Common myeloid progenitor, CD34-positive (primary cell): Measurements from ENCODE around the gene FHAD1.

Experiments
- CTCF ChIA-PET: fragments of 350-600 bp; sonication (Branson Sonifier 250); formaldehyde crosslinking; loops from one replicate; lab custom pipeline; 2021; ENCODE audit warnings: antibody characterized with exemption; lab: Charles Lee
- POLR2A ChIA-PET: fragments of 350-600 bp; sonication (Branson Sonifier 250); formaldehyde crosslinking; loops from one replicate; lab custom pipeline; 2021; ENCODE audit warnings: antibody characterized with exemption; lab: Charles Lee
- DNase-seq, 3 donors: peaks; one replicate each; pipeline versions ENCODE4 v3.0.0 to v3.0.0-alpha.2; 2013
- H3K27ac ChIP-seq, 2 experiments: 1 replicate in 1 of 2; 2 replicates in 1 of 2; pipeline ENCODE4 v1.7.0; 2013; ENCODE audit warnings: inconsistent platforms in 2 of 2, low read length in 2 of 2, mild to moderate bottlenecking in 2 of 2, low read depth in 1 of 2, moderate library complexity in 1 of 2; ENCODE audit not compliant: severe bottlenecking in 2 of 2, insufficient read depth in 1 of 2, poor library complexity in 1 of 2
- H3K27me3 ChIP-seq, 5 experiments: replicated peaks in 2 of 5; 1 replicate in 3 of 5; 2 replicates in 2 of 5; pipeline versions ENCODE4 v1.6.1 to v1.7.0; 2013; ENCODE audit warnings: low read length in 4 of 5, mild to moderate bottlenecking in 2 of 5, moderate library complexity in 2 of 5, inconsistent platforms in 1 of 5; ENCODE audit not compliant: insufficient read depth in 5 of 5, control insufficient read depth in 4 of 5
- H3K36me3 ChIP-seq, 4 experiments: 1 replicate in 2 of 4; 2 replicates in 2 of 4; pipeline versions ENCODE4 v1.6.1 to v1.7.0; 2013; ENCODE audit warnings: low read length in 3 of 4, control low read depth in 1 of 4, mild to moderate bottlenecking in 1 of 4; ENCODE audit not compliant: control insufficient read depth in 4 of 4, insufficient read depth in 4 of 4
- H3K4me1 ChIP-seq, 4 experiments: 1 replicate in 3 of 4; 2 replicates in 1 of 4; pipeline versions ENCODE4 v1.6.1 to v1.7.1; 2013; ENCODE audit warnings: low read length in 3 of 4, mild to moderate bottlenecking in 3 of 4, control low read depth in 1 of 4, inconsistent platforms in 1 of 4, moderate library complexity in 1 of 4; ENCODE audit not compliant: control insufficient read depth in 4 of 4, insufficient read depth in 4 of 4; ENCODE audit errors: control extremely low read depth in 1 of 4
- H3K4me3 ChIP-seq, 7 experiments: 1 replicate in 4 of 7; 2 replicates in 3 of 7; pipeline versions ENCODE4 v1.5.1 to v1.7.0; 2013; ENCODE audit warnings: mild to moderate bottlenecking in 7 of 7, low read length in 6 of 7, moderate library complexity in 6 of 7, inconsistent platforms in 2 of 7, low read depth in 2 of 7, control low read depth in 1 of 7; ENCODE audit not compliant: insufficient read depth in 4 of 7, control insufficient read depth in 1 of 7; ENCODE audit errors: extremely low read depth in 1 of 7
- H3K9me3 ChIP-seq, 5 experiments: 1 replicate in 4 of 5; 2 replicates in 1 of 5; pipeline versions ENCODE4 v1.6.1 to v1.7.1; 2013; ENCODE audit warnings: low read length in 4 of 5, mild to moderate bottlenecking in 2 of 5, inconsistent platforms in 1 of 5, low read depth in 1 of 5, moderate library complexity in 1 of 5; ENCODE audit not compliant: control insufficient read depth in 4 of 5, insufficient read depth in 2 of 5; ENCODE audit errors: control extremely low read depth in 1 of 5
- WGBS: methylation state at CpG from one replicate; pipeline ENCODE4 v1.1.5; 2013; ENCODE audit not compliant: insufficient coverage; 5-methylcytosine and 5-hydroxymethylcytosine counted together

FHAD1 gene

GRCh38 chr1:15332525-15332924 lies 85.5 kb downstream of the FHAD1 start:
- ChIA-PET CTCF (interaction anchor here (0.5 to 2.9 kb wide), 4 partner anchors 8 to 99 kb away, joined by 3 to 11 read pairs (median 4); no protein-coding TSS in a partner anchor), POLR2A (no interaction called here)
- no peak for DNase-seq
- H3K27me3 ChIP-seq: no peaks in the 10 kb centered on the region
- H3K4me3 ChIP-seq: no peak overlapping the region
- WGBS: 100% methylated on average over 2 of the region's 4 CpGs
- H3K36me3 ChIP-seq: no peaks in the 10 kb centered on the region
- peaks cover 2 to 23% (median 19%) of the 10 kb centered on the region in 4 experiments for H3K4me1 ChIP-seq
- no peaks in the 10 kb centered on the region for H3K9me3 ChIP-seq
- no peak overlapping the region for H3K27ac ChIP-seq

- H3K27me3 ChIP-seq: no peaks in the 10 kb centered on the region
- POLR2A ChIA-PET: no interaction called here
- H3K4me1 ChIP-seq: peaks cover 2 to 21% (median 17%) of the 10 kb centered on the region in 4 experiments
- no peak overlapping the region for H3K27ac ChIP-seq
- no peak overlapping the region for H3K4me3 ChIP-seq
- H3K9me3 ChIP-seq: no peaks in the 10 kb centered on the region
- H3K36me3 ChIP-seq: no peaks in the 10 kb centered on the region
- 100% methylated on average over 2 of the region's 11 CpGs for WGBS
- CTCF ChIA-PET: interaction anchor here (0.5 to 2.9 kb wide), 4 partner anchors 9 to 99 kb away, joined by 3 to 11 read pairs (median 4); no protein-coding TSS in a partner anchor
- DNase-seq: no peak
Observed at GRCh38 chr1:15332952-15333715, 86.1 kb downstream of the FHAD1 start.

GRCh38 chr1:15334995-15335394 lies 88.0 kb downstream of the FHAD1 start:
- 95% methylated on average over 7 of the region's 10 CpGs for WGBS
- H3K27me3 ChIP-seq: no peaks in the 10 kb centered on the region
- ChIA-PET POLR2A (no interaction called here), CTCF (interaction anchor here (1.1 to 1.3 kb wide), 2 partner anchors 8 to 11 kb away, joined by 3 to 7 read pairs; no protein-coding TSS in a partner anchor)
- peaks cover 0 to 2% (median 0%) of the 10 kb centered on the region in 4 experiments for H3K4me1 ChIP-seq
- H3K36me3 ChIP-seq: no peaks in the 10 kb centered on the region
- H3K4me3 ChIP-seq: no peak overlapping the region
- DNase-seq: no peak
- H3K27ac ChIP-seq: no peak overlapping the region
- H3K9me3 ChIP-seq: no peaks in the 10 kb centered on the region

- Histone ChIP-seq H3K36me3 (no peaks in the 10 kb centered on the region), H3K27me3 (no peaks in the 10 kb centered on the region), H3K4me3 (no peak overlapping the region), H3K9me3 (no peaks in the 10 kb centered on the region), H3K27ac (no peak overlapping the region), H3K4me1 (peaks cover 3 to 5% (median 4%) of the 10 kb centered on the region in 4 experiments)
- POLR2A ChIA-PET: no interaction called here
- WGBS: 100% methylated on average over 6 of the region's 7 CpGs
- CTCF ChIA-PET: no interaction called here
- no peak for DNase-seq
Observed at GRCh38 chr1:15336866-15337265, 89.8 kb downstream of the FHAD1 start.

DNA sequence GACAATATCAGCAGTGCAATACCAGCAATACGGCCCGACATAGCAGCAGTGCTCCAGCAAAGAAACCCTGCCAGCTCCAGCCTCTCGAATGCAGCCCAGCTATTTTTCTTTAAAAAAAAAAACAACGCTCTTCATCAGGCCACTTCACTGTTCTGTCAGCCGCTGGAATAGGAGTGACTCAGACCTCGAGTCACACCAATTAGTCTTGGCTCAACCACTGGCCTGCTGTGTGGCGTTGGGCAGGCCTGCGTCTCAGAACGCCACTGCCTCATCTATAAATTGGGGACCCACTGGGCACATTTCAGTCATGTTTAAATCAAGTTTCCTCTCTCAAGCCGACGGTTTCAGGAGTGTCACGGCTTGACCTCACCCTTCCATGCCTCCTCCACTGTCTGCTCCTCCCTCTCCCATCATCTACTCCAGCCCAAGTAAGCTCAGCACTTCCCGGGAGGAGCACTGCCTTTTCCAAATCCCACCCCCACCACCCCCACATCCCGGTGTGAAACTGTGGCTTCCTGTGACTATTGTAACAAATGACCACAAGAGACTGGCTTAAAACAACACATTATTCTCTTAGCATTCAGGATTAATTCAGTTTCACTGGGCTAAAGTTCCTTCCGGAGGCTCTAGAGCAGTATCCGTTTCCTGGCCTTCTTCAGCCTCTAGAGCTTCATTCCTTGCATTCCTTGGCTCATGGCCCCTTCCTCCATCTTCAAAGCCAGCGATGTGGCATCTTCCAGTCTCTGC lies 90.8 kb downstream of the FHAD1 start:
- DNase-seq: no peak
- no peaks in the 10 kb centered on the region for H3K36me3 ChIP-seq
- no peaks in the 10 kb centered on the region for H3K27me3 ChIP-seq
- peaks cover 3 to 12% (median 8%) of the 10 kb centered on the region in 4 experiments for H3K4me1 ChIP-seq
- ChIA-PET POLR2A (interaction anchor here (0.7 kb wide), 1 partner anchor 430 kb away, joined by 3 read pairs; no protein-coding TSS in a partner anchor), CTCF (interaction anchor here (1.0 to 1.6 kb wide), 4 partner anchors 14 to 93 kb away, joined by 3 to 7 read pairs (median 4); no protein-coding TSS in a partner anchor)
- H3K4me3 ChIP-seq: no peak overlapping the region
- 89% methylated on average over 16 of the region's 17 CpGs for WGBS
- no peak overlapping the region for H3K27ac ChIP-seq
- H3K9me3 ChIP-seq: no peaks in the 10 kb centered on the region

- Histone ChIP-seq H3K4me3 (no peak overlapping the region), H3K27me3 (no peaks in the 10 kb centered on the region), H3K27ac (no peak overlapping the region), H3K4me1 (peaks cover 9 to 24% (median 20%) of the 10 kb centered on the region in 4 experiments), H3K36me3 (no peaks in the 10 kb centered on the region), H3K9me3 (no peaks in the 10 kb centered on the region)
- POLR2A ChIA-PET: no interaction called here
- CTCF ChIA-PET: interaction anchor here (1.1 to 1.2 kb wide), 2 partner anchors 16 to 90 kb away, joined by 3 to 7 read pairs; no protein-coding TSS in a partner anchor
- no peak for DNase-seq
- 100% methylated on average over 1 of the region's 4 CpGs for WGBS
Observed at GRCh38 chr1:15339570-15339969, 92.5 kb downstream of the FHAD1 start.
